A673 (cell line): ENCODE data around the gene LHFPL6. TPM values are rescaled to one million over a fixed set of nuclear protein-coding genes. Genes with fewer than 3 reads are reported as not detected.

Experiments
- BruUV-seq: library from RNA; stranded (reverse); fragments of 400-500 nt; replicated peaks from 2 replicates; lab custom pipeline; 2021; lab: Mats Ljungman, UMichigan
- CTCF ChIA-PET: fragments of 300-600 bp; sonication (Branson Sonifier 250); formaldehyde crosslinking; loops from one replicate; lab custom pipeline; 2022; ENCODE audit warnings: antibody characterized with exemption; lab: Charles Lee
- POLR2A ChIA-PET: fragments of 300-600 bp; sonication (Branson Sonifier 250); formaldehyde crosslinking; loops from one replicate; lab custom pipeline; 2022; ENCODE audit warnings: antibody characterized with exemption; ENCODE audit not compliant: low non-redundant PET; lab: Charles Lee
- DNase-seq: peaks from one replicate; pipeline ENCODE4 v3.0.0-alpha.2; 2015; ENCODE audit warnings: low spot score
- H3K27ac ChIP-seq: fragments of 200-600 bp; sonication (generic); 2 replicates; pipeline ENCODE4 v1.5.1; 2016; ENCODE audit warnings: mixed run types, low read depth, mild to moderate bottlenecking, mixed read lengths, antibody characterized with exemption, low read length; ENCODE audit not compliant: poor library complexity, severe bottlenecking
- H3K27me3 ChIP-seq: fragments of 200-600 bp; sonication (generic); replicated peaks from 2 replicates; pipeline ENCODE4 v1.6.1; 2017; ENCODE audit warnings: mixed run types, low read depth, mild to moderate bottlenecking, mixed read lengths, antibody characterized with exemption, low read length; ENCODE audit not compliant: insufficient read depth, poor library complexity
- H3K36me3 ChIP-seq: fragments of 200-600 bp; sonication (generic); 2 replicates; pipeline ENCODE4 v1.6.1; 2016; ENCODE audit warnings: mixed run types, mild to moderate bottlenecking, mixed read lengths, antibody characterized with exemption, low read length; ENCODE audit not compliant: insufficient read depth, poor library complexity, severe bottlenecking
- H3K4me1 ChIP-seq: fragments of 200-600 bp; sonication (generic); 2 replicates; pipeline ENCODE4 v1.6.1; 2017; ENCODE audit warnings: mixed run types, mild to moderate bottlenecking, mixed read lengths, antibody characterized with exemption, low read length; ENCODE audit not compliant: insufficient read depth, poor library complexity, severe bottlenecking
- H3K4me3 ChIP-seq: fragments of 200-600 bp; sonication (generic); 2 replicates; pipeline ENCODE4 v1.5.1; 2016; ENCODE audit warnings: low read depth, mixed run types, mild to moderate bottlenecking, mixed read lengths, low read length; ENCODE audit not compliant: poor library complexity, severe bottlenecking
- H3K9me3 ChIP-seq: fragments of 200-600 bp; sonication (generic); 2 replicates; pipeline ENCODE4 v1.6.1; 2016; ENCODE audit warnings: mixed run types, low read depth, mild to moderate bottlenecking, mixed read lengths, antibody characterized with exemption, low read length; ENCODE audit not compliant: poor library complexity, severe bottlenecking
- CTCF ChIP-seq: fragments of 300-800, 200-600 bp; sonication (generic); conservative IDR thresholded peaks from 2 replicates; pipeline ENCODE4 v1.5.1; 2017; ENCODE audit warnings: low read depth, mild to moderate bottlenecking, antibody characterized with exemption, low read length, moderate library complexity, mixed read lengths
- EZH2 ChIP-seq: fragments of 200-600 bp; sonication (generic); IDR thresholded peaks from 2 replicates; pipeline ENCODE4 v1.6.1; 2017; ENCODE audit warnings: borderline replicate concordance, low read depth, mild to moderate bottlenecking, mixed read lengths, antibody characterized with exemption, low read length; ENCODE audit not compliant: poor library complexity, severe bottlenecking
- intact Hi-C: fragments of 100-400 bp; cut with micrococcal nuclease; formaldehyde crosslinking; loops from one replicate; pipeline ENCODE4 v1.10.0; 2022; ENCODE audit not compliant: unreplicated experiment
- total RNA-seq: library from RNA; stranded (reverse); gene quantifications from 2 replicates; pipeline ENCODE4 v1.2.3, GENCODE V29; 2021

Gene LHFPL6
- total RNA-seq, 1 experiment from 2014 or later = 63.9 TPM

GRCh38 chr13:39370048-39370447 lies 232.9 kb downstream of the LHFPL6 start:
- H3K27ac ChIP-seq = peak overlapping the region; percentile 92
- ChIA-PET POLR2A (interaction anchor here (0.7 kb wide), 2 partner anchors 17 to 41 kb away, joined by 3 read pairs; no protein-coding TSS in a partner anchor), CTCF (interaction anchor here (2.1 kb wide), 1 partner anchor 246 kb away, joined by 10 read pairs; no protein-coding TSS in a partner anchor)
- no peaks in the 10 kb centered on the region for H3K9me3 ChIP-seq
- no peak for TF ChIP-seq EZH2
- no peak for TF ChIP-seq CTCF
- BruUV-seq = no TSS peak
- intact Hi-C loops = loop anchor here (1.0 to 2.0 kb wide), 2 partner anchors 41 to 230 kb away; no protein-coding TSS in a partner anchor
- H3K4me3 ChIP-seq = no peak overlapping the region
- H3K27me3 ChIP-seq = no peaks in the 10 kb centered on the region
- peaks cover 90% of the 10 kb centered on the region for H3K4me1 ChIP-seq
- DNase-seq = peak; percentile 87
- H3K36me3 ChIP-seq = no peaks in the 10 kb centered on the region

GRCh38 chr13:39369161-39369890 lies 233.7 kb downstream of the LHFPL6 start:
- Histone ChIP-seq H3K9me3 (no peaks in the 10 kb centered on the region), H3K36me3 (no peaks in the 10 kb centered on the region), H3K27me3 (no peaks in the 10 kb centered on the region), H3K27ac (peak overlapping the region; percentile 92), H3K4me3 (no peak overlapping the region), H3K4me1 (peaks cover 90% of the 10 kb centered on the region)
- DNase-seq = peak; percentile 93
- CTCF ChIA-PET = interaction anchor here (2.1 kb wide), 1 partner anchor 247 kb away, joined by 10 read pairs; no protein-coding TSS in a partner anchor
- no peak for TF ChIP-seq CTCF
- no peak for TF ChIP-seq EZH2
- no TSS peak for BruUV-seq
- POLR2A ChIA-PET = interaction anchor here (0.7 kb wide), 1 partner anchor 42 kb away, joined by 3 read pairs; no protein-coding TSS in a partner anchor
- intact Hi-C loops = loop anchor here (5.0 to 10.0 kb wide), 3 partner anchors 105 to 317 kb away; no protein-coding TSS in a partner anchor

- no peak for DNase-seq
These were observed 237.1 kb downstream of the LHFPL6 start for GRCh38 chr13:39365879-39366278.

More at GRCh38 chr13:39365879-39366278, 237.1 kb downstream of the LHFPL6 start:
- H3K9me3 ChIP-seq = no peaks in the 10 kb centered on the region
- CTCF ChIA-PET = no interaction called here
- H3K27me3 ChIP-seq = no peaks in the 10 kb centered on the region
- BruUV-seq = no TSS peak
- intact Hi-C loops = loop anchor here (5.0 to 10.0 kb wide), 3 partner anchors 101 to 314 kb away; no protein-coding TSS in a partner anchor
- TF ChIP-seq CTCF = no peak
- TF ChIP-seq EZH2 = no peak
- POLR2A ChIA-PET = no interaction called here
- H3K27ac ChIP-seq = peak overlapping the region; percentile 92
- peaks cover 81% of the 10 kb centered on the region for H3K4me1 ChIP-seq
- no peak overlapping the region for H3K4me3 ChIP-seq
- H3K36me3 ChIP-seq = no peaks in the 10 kb centered on the region
